ENCODE measurements around the gene PLCB3. TPM values are rescaled to one million over a fixed set of nuclear protein-coding genes. Genes with fewer than 3 reads are reported as not detected.

PLCB3 gene
- total and polyA plus RNA-seq, 2 donors (not counting 1 experiment from before 2014, with no cell fraction given), result 17.2 to 37.2 TPM

DNA sequence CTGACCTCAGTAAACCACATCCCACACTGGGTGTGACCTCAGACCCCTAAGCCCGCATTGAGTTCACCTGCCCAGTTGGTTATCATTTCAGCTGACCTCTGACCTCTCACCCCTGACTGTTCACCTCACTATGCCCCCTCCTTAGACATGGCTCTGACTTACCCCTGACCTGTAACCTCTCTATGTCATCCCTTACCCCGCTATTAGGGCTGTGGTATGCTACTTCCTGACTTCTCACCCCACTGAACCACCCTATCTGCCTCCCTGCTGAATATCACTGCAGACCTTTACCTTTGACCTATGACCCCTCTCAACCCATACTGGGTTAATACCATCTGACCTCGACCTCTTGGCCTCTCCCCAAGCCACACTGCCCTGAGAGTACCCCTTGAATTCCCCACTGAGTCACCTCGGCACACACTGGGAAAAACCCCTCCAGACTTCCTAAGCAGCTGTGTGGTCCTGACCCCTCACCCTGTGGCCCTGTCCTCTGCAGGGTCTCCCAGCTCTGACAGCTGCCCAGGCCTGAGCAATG lies 8.3 kb downstream of the PLCB3 start:
- Histone ChIP-seq H3K36me3 (ENCODE audit: control insufficient read depth, insufficient read depth, low read length) (peaks cover 49% of the 10 kb centered on the region), H2AFZ (ENCODE audit: low read length) (no peak overlapping the region), H3K79me2 (ENCODE audit: control insufficient read depth, insufficient read depth, low read length) (no peaks in the 10 kb centered on the region), H3K9me3 (ENCODE audit: control insufficient read depth, insufficient read depth, low read depth, low read length) (no peaks in the 10 kb centered on the region), H3K4me2 (ENCODE audit: extremely low read depth, insufficient read depth, low read length) (no peak overlapping the region), H3K27me3 (ENCODE audit: control insufficient read depth, insufficient read depth, low read length) (no peaks in the 10 kb centered on the region), H4K20me1 (ENCODE audit: control insufficient read depth, extremely low read depth, insufficient read depth, low read length) (no peaks in the 10 kb centered on the region), H3K4me1 (ENCODE audit: control insufficient read depth, extremely low read depth, insufficient read depth, low read length) (no peaks in the 10 kb centered on the region), H3K27ac (ENCODE audit: insufficient read depth, low read length) (no peak overlapping the region), H3K9ac (ENCODE audit: insufficient read depth, low read length) (no peak overlapping the region), H3K4me3 (replicated peaks in 1 of 4; ENCODE audit: control extremely low read depth in 1 of 4, insufficient read depth in 1 of 4, low read depth in 3 of 4, low read length in 4 of 4) (no peak overlapping the region)
- DNase-seq (ENCODE audit: low read depth in 2 of 2), result no peak
- TF ChIP-seq EZH2 (IDR thresholded peaks at IDR 0.05; ENCODE audit: low read length, missing control alignments) (no peak), CTCF (conservative IDR thresholded peaks at IDR 0.05 in 1 of 2, IDR thresholded peaks at IDR 0.05 in 1 of 2; ENCODE audit: low read depth in 1 of 2, low read length in 2 of 2) (no peak)

DNA sequence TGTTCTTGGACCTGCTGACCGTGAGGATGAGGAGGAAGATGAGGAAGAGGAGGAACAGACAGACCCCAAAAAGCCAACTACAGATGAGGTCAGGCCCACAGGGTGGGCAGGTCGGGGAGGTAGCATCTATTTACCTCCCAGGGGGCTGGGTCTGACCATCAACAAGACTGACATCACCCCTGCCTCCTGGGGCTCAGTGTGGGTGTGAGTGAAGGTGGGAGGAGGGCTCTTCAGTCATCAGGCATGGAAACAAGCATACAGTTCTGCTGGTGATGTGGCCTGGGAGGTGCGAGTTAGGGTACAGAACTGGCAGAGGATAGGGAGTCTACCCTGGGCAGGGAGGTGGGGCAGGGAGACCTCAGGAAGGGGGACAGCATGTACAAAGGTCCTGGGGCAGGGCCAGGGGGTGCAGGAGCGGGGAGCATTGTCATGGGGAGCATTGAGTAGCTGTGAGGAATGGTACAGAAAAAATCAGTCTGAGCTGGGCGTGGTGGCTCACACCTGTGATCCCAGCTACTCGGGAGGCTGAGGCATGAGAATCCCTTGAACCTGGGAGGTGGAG lies 8.9 kb downstream of the PLCB3 start:
- Histone ChIP-seq H2AFZ (ENCODE audit: low read length) (no peak overlapping the region), H3K27ac (ENCODE audit: insufficient read depth, low read length) (no peak overlapping the region), H3K27me3 (ENCODE audit: control insufficient read depth, insufficient read depth, low read length) (no peaks in the 10 kb centered on the region), H3K4me1 (ENCODE audit: control insufficient read depth, extremely low read depth, insufficient read depth, low read length) (no peaks in the 10 kb centered on the region), H3K4me2 (ENCODE audit: extremely low read depth, insufficient read depth, low read length) (no peak overlapping the region), H3K36me3 (ENCODE audit: control insufficient read depth, insufficient read depth, low read length) (peaks cover 46% of the 10 kb centered on the region), H3K9ac (ENCODE audit: insufficient read depth, low read length) (no peak overlapping the region), H3K9me3 (ENCODE audit: control insufficient read depth, insufficient read depth, low read depth, low read length) (no peaks in the 10 kb centered on the region), H3K4me3 (replicated peaks in 1 of 4; ENCODE audit: control extremely low read depth in 1 of 4, insufficient read depth in 1 of 4, low read depth in 3 of 4, low read length in 4 of 4) (no peak overlapping the region), H3K79me2 (ENCODE audit: control insufficient read depth, insufficient read depth, low read length) (no peaks in the 10 kb centered on the region), H4K20me1 (ENCODE audit: control insufficient read depth, extremely low read depth, insufficient read depth, low read length) (no peaks in the 10 kb centered on the region)
- TF ChIP-seq CTCF (conservative IDR thresholded peaks at IDR 0.05 in 1 of 2, IDR thresholded peaks at IDR 0.05 in 1 of 2; ENCODE audit: low read depth in 1 of 2, low read length in 2 of 2) (no peak), EZH2 (IDR thresholded peaks at IDR 0.05; ENCODE audit: low read length, missing control alignments) (no peak)
- no peak for DNase-seq (ENCODE audit: low read depth in 2 of 2)

DNA sequence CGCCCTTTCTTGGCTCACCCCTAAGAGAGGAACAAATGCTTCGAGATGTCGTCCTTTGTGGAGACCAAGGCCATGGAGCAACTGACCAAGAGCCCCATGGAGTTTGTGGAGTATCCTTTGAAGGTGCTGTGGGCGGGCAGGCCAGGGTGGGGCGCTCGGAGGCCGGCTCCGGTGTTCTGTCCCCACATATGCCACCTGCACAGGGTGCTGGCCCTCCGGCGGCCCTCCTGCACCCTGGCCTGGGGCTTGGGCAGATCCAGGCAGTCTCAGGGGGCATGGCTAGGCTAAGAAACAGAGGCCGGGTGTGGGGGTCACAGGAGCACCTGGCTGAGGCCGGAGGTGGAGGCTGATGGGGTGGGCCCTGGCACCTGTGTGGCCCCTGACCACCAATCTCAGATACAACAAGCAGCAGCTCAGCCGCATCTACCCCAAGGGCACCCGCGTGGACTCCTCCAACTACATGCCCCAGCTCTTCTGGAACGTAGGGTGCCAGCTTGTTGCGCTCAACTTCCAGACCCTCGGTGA lies 10.3 kb downstream of the PLCB3 start:
- no peak overlapping the region for H3K4me2 ChIP-seq (ENCODE audit: extremely low read depth, insufficient read depth, low read length)
- H2AFZ ChIP-seq (ENCODE audit: low read length), result no peak overlapping the region
- no peaks in the 10 kb centered on the region for H3K79me2 ChIP-seq (ENCODE audit: control insufficient read depth, insufficient read depth, low read length)
- no peak overlapping the region for H3K4me3 ChIP-seq (replicated peaks in 1 of 4; ENCODE audit: control extremely low read depth in 1 of 4, insufficient read depth in 1 of 4, low read depth in 3 of 4, low read length in 4 of 4)
- no peak overlapping the region for H3K27ac ChIP-seq (ENCODE audit: insufficient read depth, low read length)
- no peaks in the 10 kb centered on the region for H3K4me1 ChIP-seq (ENCODE audit: control insufficient read depth, extremely low read depth, insufficient read depth, low read length)
- H3K36me3 ChIP-seq (ENCODE audit: control insufficient read depth, insufficient read depth, low read length), result peaks cover 49% of the 10 kb centered on the region
- H4K20me1 ChIP-seq (ENCODE audit: control insufficient read depth, extremely low read depth, insufficient read depth, low read length), result no peaks in the 10 kb centered on the region
- DNase-seq (ENCODE audit: low read depth in 2 of 2), result no peak
- H3K27me3 ChIP-seq (ENCODE audit: control insufficient read depth, insufficient read depth, low read length), result no peaks in the 10 kb centered on the region
- no peak overlapping the region for H3K9ac ChIP-seq (ENCODE audit: insufficient read depth, low read length)
- H3K9me3 ChIP-seq (ENCODE audit: control insufficient read depth, insufficient read depth, low read depth, low read length), result no peaks in the 10 kb centered on the region
- TF ChIP-seq EZH2 (IDR thresholded peaks at IDR 0.05; ENCODE audit: low read length, missing control alignments) (no peak), CTCF (conservative IDR thresholded peaks at IDR 0.05 in 1 of 2, IDR thresholded peaks at IDR 0.05 in 1 of 2; ENCODE audit: low read depth in 1 of 2, low read length in 2 of 2) (no peak)

Measured in fibroblast of lung (primary cell).